K562 treated with DMSO at 1 percent for 12 hours (cell line): Measurements from ENCODE around the gene FAM221B. TPM values are rescaled to one million over a fixed set of nuclear protein-coding genes. Genes with fewer than 3 reads are reported as not detected.

ENCODE experiments used
- total RNA-seq: library from RNA; unstranded; fragments of 300-600 nt; gene quantifications from 2 replicates; pipeline ENCODE4 v1.2.3, GENCODE V29; 2022; ENCODE audit not compliant: insufficient read depth

Gene FAM221B
- not detected in 2 replicates for total RNA-seq

GRCh38 chr9:35828716-35829083 lies at the start of gene FAM221B:
FAM221B (minus strand) TSS chr9:35828732; CDS start chr9:35826161, 2,571 bp downstream.

GRCh38 chr9:35870351-35870923 lies 41.9 kb upstream of the FAM221B start, which contains the start of gene OR13J1:
OR13J1 (minus strand) TSS chr9:35870401; CDS start chr9:35870401, 0 bp downstream.

GRCh38 chr9:35829084-35829763 lies 692 bp upstream of the FAM221B start, which contains the start of gene TMEM8B:
TMEM8B (plus strand) TSS chr9:35829228; CDS start chr9:35829448, 220 bp downstream.

GRCh38 chr9:35814841-35815543 lies 13.5 kb downstream of the FAM221B start, which contains the start of gene HINT2:
HINT2 (minus strand) TSS chr9:35815042; CDS start chr9:35814979, 63 bp downstream.

GRCh38 chr9:35812025-35812602 lies 16.4 kb downstream of the FAM221B start, which contains the start of gene SPAG8:
SPAG8 (minus strand) TSS chr9:35812262; CDS start chr9:35812147, 115 bp downstream.

GRCh38 chr9:35791297-35791921 lies 37.1 kb downstream of the FAM221B start, which contains the start of gene NPR2:
NPR2 (plus strand) TSS chr9:35791591; CDS start chr9:35792409, 818 bp downstream.

Other genes with a start within 250 kb of the FAM221B start
- 10.3 and 21.6 TPM in 2 replicates for gene TESK1, start 223.5 kb downstream of the FAM221B start, total RNA-seq
- 1.2 TPM in 1 of 2 replicates, not detected in the other for gene CD72, start 210.3 kb downstream of the FAM221B start, total RNA-seq
- not detected in 2 replicates for gene SIT1, start 177.8 kb downstream of the FAM221B start, total RNA-seq
- gene RMRP, start 170.7 kb downstream of the FAM221B start, total RNA-seq, result not detected in 2 replicates
- 16.5 and 19.3 TPM in 2 replicates for gene CCDC107, start 170.4 kb downstream of the FAM221B start, total RNA-seq
- 6.5 and 15.3 TPM in 2 replicates for gene ARHGEF39, start 163.5 kb downstream of the FAM221B start, total RNA-seq
- gene CA9, start 154.8 kb downstream of the FAM221B start, total RNA-seq, result 0.68 and 6.6 TPM in 2 replicates
- 3.0 and 3.1 TPM in 2 replicates for gene TPM2, start 138.8 kb downstream of the FAM221B start, total RNA-seq
- gene TLN1, start 96.5 kb downstream of the FAM221B start, total RNA-seq, result 73.8 and 145 TPM in 2 replicates
- 31.0 and 35.1 TPM in 2 replicates for gene CREB3, start 96.1 kb downstream of the FAM221B start, total RNA-seq
- gene GBA2, start 79.5 kb downstream of the FAM221B start, total RNA-seq, result 30.1 and 65.7 TPM in 2 replicates
- gene RGP1, start 79.4 kb downstream of the FAM221B start, total RNA-seq, result 3.0 and 13.3 TPM in 2 replicates
- gene MSMP, start 74.5 kb downstream of the FAM221B start, total RNA-seq, result not detected in 2 replicates
- gene NPR2, start 37.1 kb downstream of the FAM221B start, total RNA-seq, result 1.5 and 3.2 TPM in 2 replicates
- not detected in 2 replicates for gene SPAG8, start 16.5 kb downstream of the FAM221B start, total RNA-seq
- 60.7 and 93.3 TPM in 2 replicates for gene HINT2, start 13.7 kb downstream of the FAM221B start, total RNA-seq
- gene TMEM8B, start 496 bp upstream of the FAM221B start, total RNA-seq, result 2.4 and 4.2 TPM in 2 replicates
- gene OR13J1, start 41.7 kb upstream of the FAM221B start, total RNA-seq, result not detected in 2 replicates
- not detected in 2 replicates for gene HRCT1, start 77.5 kb upstream of the FAM221B start, total RNA-seq
- not detected in 2 replicates for gene SPAAR, start 80.8 kb upstream of the FAM221B start, total RNA-seq
- not detected in 2 replicates for gene OR2S2, start 129.4 kb upstream of the FAM221B start, total RNA-seq
- gene RECK, start 208.2 kb upstream of the FAM221B start, total RNA-seq, result 0.35 TPM in 1 of 2 replicates, not detected in the other